GM12878 (cell line): ENCODE measurements around the gene AMBRA1. TPM values are rescaled to one million over a fixed set of nuclear protein-coding genes. Genes with fewer than 3 reads are reported as not detected.
A peak's percentile ranks its signal among the peaks of the same experiment; 100 is the strongest.

ENCODE experiments used
- BCL11A ChIP-seq: IDR thresholded peaks from 2 replicates; pipeline ENCODE4 v1.6.1; 2011; ENCODE audit warnings: low read depth, low read length
- E2F4 ChIP-seq: IDR thresholded peaks from 2 replicates; pipeline ENCODE4 v1.6.1; 2012; ENCODE audit warnings: low read depth, low read length, improper control_type of control experiment
- FOXM1 ChIP-seq: IDR thresholded peaks from 2 replicates; pipeline ENCODE4 v1.6.1; 2012; ENCODE audit warnings: low read depth, mild to moderate bottlenecking, inconsistent platforms, low read length, moderate library complexity
- GATAD2B ChIP-seq: fragments of 450-650 bp; conservative IDR thresholded peaks from 2 replicates; pipeline ENCODE4 v1.6.1; 2017; ENCODE audit warnings: low read depth, mild to moderate bottlenecking, moderate library complexity
- HDGF ChIP-seq: fragments of 450-650 bp; IDR thresholded peaks from 2 replicates; pipeline ENCODE4 v1.6.1; 2016; ENCODE audit warnings: antibody characterized with exemption
- HSF1 ChIP-seq: fragments of 150-350 bp; IDR thresholded peaks from 2 replicates; pipeline ENCODE4 v1.6.1; 2014; ENCODE audit warnings: mild to moderate bottlenecking, low read depth, low read length
- JUNB ChIP-seq: IDR thresholded peaks from 2 replicates; pipeline ENCODE4 v1.6.1; 2016; ENCODE audit warnings: antibody characterized with exemption, mild to moderate bottlenecking
- MEF2A ChIP-seq: IDR thresholded peaks from 2 replicates; pipeline ENCODE4 v1.6.1; 2011; ENCODE audit warnings: low read depth, mild to moderate bottlenecking, low read length, moderate library complexity; ENCODE audit not compliant: insufficient read depth
- MYC ChIP-seq: IDR thresholded peaks from 2 replicates; pipeline ENCODE4 v1.6.1; 2011; ENCODE audit warnings: mild to moderate bottlenecking, low read length, moderate library complexity, inconsistent platforms; ENCODE audit not compliant: insufficient read depth, insufficient replicate concordance, insufficient read length, severe bottlenecking
- PML ChIP-seq: IDR thresholded peaks from 2 replicates; pipeline ENCODE4 v1.6.1; 2012; ENCODE audit warnings: low read length, inconsistent platforms
- RAD21 ChIP-seq: IDR thresholded peaks from 2 replicates; pipeline ENCODE4 v1.6.1; 2011; ENCODE audit warnings: mild to moderate bottlenecking, low read depth, low read length, moderate library complexity; ENCODE audit not compliant: insufficient read depth
- RCOR1 ChIP-seq: conservative IDR thresholded peaks from 2 replicates; pipeline ENCODE4 v1.6.1; 2012; ENCODE audit warnings: low read depth, low read length, improper control_type of control experiment
- RUNX3 ChIP-seq: IDR thresholded peaks from 2 replicates; pipeline ENCODE4 v1.6.1; 2012; ENCODE audit warnings: low read length, inconsistent platforms
- SIN3A ChIP-seq: IDR thresholded peaks from 2 replicates; pipeline ENCODE4 v1.6.1; 2012; ENCODE audit warnings: low read depth, low read length, improper control_type of control experiment
- SMC3 ChIP-seq: IDR thresholded peaks from 2 replicates; pipeline ENCODE4 v1.6.1; 2011; ENCODE audit warnings: low read length, improper control_type of control experiment, borderline replicate concordance
- SRF ChIP-seq, 2 experiments: IDR thresholded peaks; 2 replicates each; pipeline ENCODE4 v1.6.1; 2011; ENCODE audit warnings: low read depth in 2 of 2, low read length in 2 of 2, mild to moderate bottlenecking in 1 of 2, moderate library complexity in 1 of 2
- YY1 ChIP-seq: IDR thresholded peaks from 2 replicates; pipeline ENCODE4 v1.6.1; 2011; ENCODE audit warnings: low read depth, mild to moderate bottlenecking, low read length
- ZNF384 ChIP-seq: IDR thresholded peaks from 2 replicates; pipeline ENCODE4 v1.6.1; 2012; ENCODE audit warnings: low read depth, mild to moderate bottlenecking, low read length, improper control_type of control experiment, borderline replicate concordance
- polyA plus RNA-seq, 11 experiments: library from polyadenylated mRNA; depleted of rRNA in 4 of 11; unstranded in 6 of 11; stranded (reverse) in 5 of 11; fragments of >200 nt; fragmentation: Nextera tagmentation in 4 of 11; fragmentation: Illumina TruSeq in 1 of 11; extraction: Ambion mirVana in 4 of 11; extraction: Trizol in 1 of 11; gene quantifications; 1 replicate in 1 of 11; 2 replicates in 10 of 11; pipeline versions ENCODE4 v1.2.1 to v1.2.3, GENCODE V29; 2011 to 2016; ENCODE audit warnings: inconsistent platforms in 2 of 11, missing spikeins in 2 of 11, low read depth in 1 of 11
- total RNA-seq, 4 experiments: library from RNA; depleted of rRNA in 3 of 4; stranded (reverse); fragments of >200 nt in 3 of 4; fragmentation: Illumina TruSeq in 1 of 4; extraction: Trizol in 1 of 4; gene quantifications; 2 replicates each; pipeline versions ENCODE4 v1.2.1 to v1.2.3, GENCODE V29; 2013 to 2021
- TF ChIP-seq, protein P1 (sequence below): fragments of 450-650 bp; IDR thresholded peaks from 2 replicates; pipeline ENCODE4 v1.6.1; 2014; ENCODE audit warnings: mild to moderate bottlenecking
- TF ChIP-seq, protein P2 (sequence below): fragments of 450-650 bp; IDR thresholded peaks from 2 replicates; pipeline ENCODE4 v1.6.1; 2017; ENCODE audit warnings: mild to moderate bottlenecking, moderate library complexity
- TF ChIP-seq, protein P3 (sequence below): IDR thresholded peaks from 2 replicates; pipeline ENCODE4 v1.6.1; 2011; ENCODE audit warnings: borderline replicate concordance, low read depth, mild to moderate bottlenecking, moderate library complexity, mixed read lengths, low read length; ENCODE audit not compliant: insufficient read depth; ENCODE audit errors: extremely low read length

The AMBRA1 gene
- total and polyA plus RNA-seq, 10 of the 15 experiments (the other 5 are each of a cell fraction or from before 2014, with no cell fraction given): 0.57 to 34.3 (median 13.7) TPM

DNA sequence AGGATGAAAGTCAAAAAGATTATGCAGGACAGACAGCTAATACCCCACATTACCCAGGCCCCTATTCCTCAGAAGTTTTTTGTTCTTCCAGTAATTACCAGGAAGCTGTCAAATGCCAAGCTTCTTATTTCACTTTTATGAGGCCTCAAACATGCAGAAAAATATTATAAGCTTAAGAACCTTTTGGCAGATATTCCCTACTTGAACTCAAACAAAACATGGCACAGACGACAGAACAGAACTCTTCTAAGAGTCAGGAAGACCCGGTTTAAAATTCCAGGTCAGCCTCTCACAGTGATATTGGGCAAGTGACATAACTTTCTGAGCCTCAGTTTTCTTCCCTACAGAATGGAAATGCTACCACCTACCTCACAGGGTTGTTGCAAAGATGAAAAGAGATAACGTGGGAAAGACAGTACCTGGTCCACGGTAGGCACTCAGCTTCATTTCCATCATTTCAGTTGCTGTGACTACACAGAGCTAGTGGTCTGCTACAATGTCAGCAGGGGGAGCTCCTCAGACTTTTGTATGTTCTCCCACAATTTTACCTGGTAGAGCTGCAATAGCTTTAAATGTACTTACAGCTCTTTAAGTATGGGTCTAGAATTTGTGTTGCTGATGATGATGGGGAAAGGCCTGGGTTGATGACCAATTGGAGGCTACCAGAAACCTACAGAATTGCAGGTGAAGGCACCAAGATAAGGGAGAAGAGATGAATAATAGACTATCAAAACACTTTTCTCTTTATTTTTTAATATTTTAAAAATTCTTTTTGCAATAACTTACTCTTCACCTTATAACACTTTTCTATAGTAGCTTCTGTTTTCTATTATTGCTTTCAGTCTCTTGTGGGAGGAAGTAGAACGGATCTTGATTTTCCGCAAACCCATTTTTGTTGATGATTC lies 103.9 kb downstream of the AMBRA1 start (continued):
- no peak for TF ChIP-seq E2F4
- no peak for TF ChIP-seq SIN3A
- peak; percentile 62 for TF ChIP-seq RAD21
- TF ChIP-seq FOXM1: no peak
- TF ChIP-seq ZNF384: no peak
- peak; percentile 28; the same call in 1 of the 2 replicates for TF ChIP-seq HDGF
- no peak for TF ChIP-seq GATAD2B
- TF ChIP-seq, protein P1, sequence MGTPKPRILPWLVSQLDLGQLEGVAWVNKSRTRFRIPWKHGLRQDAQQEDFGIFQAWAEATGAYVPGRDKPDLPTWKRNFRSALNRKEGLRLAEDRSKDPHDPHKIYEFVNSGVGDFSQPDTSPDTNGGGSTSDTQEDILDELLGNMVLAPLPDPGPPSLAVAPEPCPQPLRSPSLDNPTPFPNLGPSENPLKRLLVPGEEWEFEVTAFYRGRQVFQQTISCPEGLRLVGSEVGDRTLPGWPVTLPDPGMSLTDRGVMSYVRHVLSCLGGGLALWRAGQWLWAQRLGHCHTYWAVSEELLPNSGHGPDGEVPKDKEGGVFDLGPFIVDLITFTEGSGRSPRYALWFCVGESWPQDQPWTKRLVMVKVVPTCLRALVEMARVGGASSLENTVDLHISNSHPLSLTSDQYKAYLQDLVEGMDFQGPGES: no peak
- no peak for TF ChIP-seq JUNB
- no peak for TF ChIP-seq SRF (IDR thresholded peaks at IDR 0.05; ENCODE audit: low read depth in 2 of 2, low read length in 2 of 2)
- no peak for TF ChIP-seq HSF1
- TF ChIP-seq BCL11A: no peak
- peak; percentile 33; the same call in 1 of the 2 replicates for TF ChIP-seq RUNX3
- no peak for TF ChIP-seq MYC
- TF ChIP-seq RCOR1: no peak
- no peak for TF ChIP-seq MEF2A
- TF ChIP-seq YY1: 0 out of 2 replicates have a peak, but pooled peaks have one; percentile 40
- TF ChIP-seq, protein P2, sequence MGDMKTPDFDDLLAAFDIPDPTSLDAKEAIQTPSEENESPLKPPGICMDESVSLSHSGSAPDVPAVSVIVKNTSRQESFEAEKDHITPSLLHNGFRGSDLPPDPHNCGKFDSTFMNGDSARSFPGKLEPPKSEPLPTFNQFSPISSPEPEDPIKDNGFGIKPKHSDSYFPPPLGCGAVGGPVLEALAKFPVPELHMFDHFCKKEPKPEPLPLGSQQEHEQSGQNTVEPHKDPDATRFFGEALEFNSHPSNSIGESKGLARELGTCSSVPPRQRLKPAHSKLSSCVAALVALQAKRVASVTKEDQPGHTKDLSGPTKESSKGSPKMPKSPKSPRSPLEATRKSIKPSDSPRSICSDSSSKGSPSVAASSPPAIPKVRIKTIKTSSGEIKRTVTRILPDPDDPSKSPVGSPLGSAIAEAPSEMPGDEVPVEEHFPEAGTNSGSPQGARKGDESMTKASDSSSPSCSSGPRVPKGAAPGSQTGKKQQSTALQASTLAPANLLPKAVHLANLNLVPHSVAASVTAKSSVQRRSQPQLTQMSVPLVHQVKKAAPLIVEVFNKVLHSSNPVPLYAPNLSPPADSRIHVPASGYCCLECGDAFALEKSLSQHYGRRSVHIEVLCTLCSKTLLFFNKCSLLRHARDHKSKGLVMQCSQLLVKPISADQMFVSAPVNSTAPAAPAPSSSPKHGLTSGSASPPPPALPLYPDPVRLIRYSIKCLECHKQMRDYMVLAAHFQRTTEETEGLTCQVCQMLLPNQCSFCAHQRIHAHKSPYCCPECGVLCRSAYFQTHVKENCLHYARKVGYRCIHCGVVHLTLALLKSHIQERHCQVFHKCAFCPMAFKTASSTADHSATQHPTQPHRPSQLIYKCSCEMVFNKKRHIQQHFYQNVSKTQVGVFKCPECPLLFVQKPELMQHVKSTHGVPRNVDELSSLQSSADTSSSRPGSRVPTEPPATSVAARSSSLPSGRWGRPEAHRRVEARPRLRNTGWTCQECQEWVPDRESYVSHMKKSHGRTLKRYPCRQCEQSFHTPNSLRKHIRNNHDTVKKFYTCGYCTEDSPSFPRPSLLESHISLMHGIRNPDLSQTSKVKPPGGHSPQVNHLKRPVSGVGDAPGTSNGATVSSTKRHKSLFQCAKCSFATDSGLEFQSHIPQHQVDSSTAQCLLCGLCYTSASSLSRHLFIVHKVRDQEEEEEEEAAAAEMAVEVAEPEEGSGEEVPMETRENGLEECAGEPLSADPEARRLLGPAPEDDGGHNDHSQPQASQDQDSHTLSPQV: no peak
- TF ChIP-seq, protein P3, sequence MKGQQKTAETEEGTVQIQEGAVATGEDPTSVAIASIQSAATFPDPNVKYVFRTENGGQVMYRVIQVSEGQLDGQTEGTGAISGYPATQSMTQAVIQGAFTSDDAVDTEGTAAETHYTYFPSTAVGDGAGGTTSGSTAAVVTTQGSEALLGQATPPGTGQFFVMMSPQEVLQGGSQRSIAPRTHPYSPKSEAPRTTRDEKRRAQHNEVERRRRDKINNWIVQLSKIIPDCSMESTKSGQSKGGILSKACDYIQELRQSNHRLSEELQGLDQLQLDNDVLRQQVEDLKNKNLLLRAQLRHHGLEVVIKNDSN: no peak
- TF ChIP-seq SMC3: peak; percentile 60; the same call in 1 of the 2 replicates
- no peak for TF ChIP-seq PML
